Heart left ventricle (tissue), 13 donors: ENCODE results near the gene FKBP15.

Experiments
- CTCF ChIP-seq, 12 donors: fragments of 200-600 bp; sonication (generic) in 4 of 12; IDR thresholded peaks; one replicate each; pipeline versions ENCODE4 v1.5.0 to v1.8.0; 2018 to 2022; ENCODE audit warnings: antibody characterized with exemption in 12 of 12, mild to moderate bottlenecking in 5 of 12
- POLR2A ChIP-seq, 2 donors: fragments of 450-650 bp; IDR thresholded peaks; one replicate each; pipeline ENCODE4 v1.6.1; 2017; ENCODE audit warnings: antibody characterized with exemption in 2 of 2, mild to moderate bottlenecking in 2 of 2, moderate library complexity in 2 of 2
- donor health status: ischemic (EF 13 %, LVEDD 7.1; RV severe dilation, severe dysfunction).
- donor health status: DM: no; HTN: yes; CAD: no.
- donor health status: DM: no; HTN: no; CAD: no.
- donor health status: ischemic (EF 25% LVEDD 6.9; RV normal size, moderate dysfunction).
- donor health status: ischemic (EF 25% LVEDD 5.7; RV mildly dilated, moderate dysfunction).
- donor health status: ischemic (EF 35%, LVEDD 5.7; RV mildly dilated, moderate dysfunction).
- donor health status: nonischemic (EF 11% LVEDD 7.7; RV severe dilation, severe dysfunction).
- donor health status: DM: yes; HTN: yes; CAD: no.
- donor health status: PGD.
- donor health status: ischemic (EF 29% LVEDD 5.4; RV normal size, mild dysfunction).
- donor health status: nonischemic (EF 23%, LVEDD 6.1; RV moderate dilation, normal function).

GRCh38 chr9:113148372-113148705 lies 72.7 kb downstream of the FKBP15 start:
- TF ChIP-seq CTCF (IDR thresholded peaks at IDR 0.05) (no peak), POLR2A (IDR thresholded peaks at IDR 0.05) (no peak)
